A673 (cell line): Measurements from ENCODE around the gene IFI44L. TPM values are rescaled to one million over a fixed set of nuclear protein-coding genes. Genes with fewer than 3 reads are reported as not detected.
A peak's percentile ranks its signal among the peaks of the same experiment; 100 is the strongest.

ENCODE experiments used
- BruUV-seq: library from RNA; stranded (reverse); fragments of 400-500 nt; replicated peaks from 2 replicates; lab custom pipeline; 2021; lab: Mats Ljungman, UMichigan
- CTCF ChIA-PET: fragments of 300-600 bp; sonication (Branson Sonifier 250); formaldehyde crosslinking; loops from one replicate; lab custom pipeline; 2022; ENCODE audit warnings: antibody characterized with exemption; lab: Charles Lee
- POLR2A ChIA-PET: fragments of 300-600 bp; sonication (Branson Sonifier 250); formaldehyde crosslinking; loops from one replicate; lab custom pipeline; 2022; ENCODE audit warnings: antibody characterized with exemption; ENCODE audit not compliant: low non-redundant PET; lab: Charles Lee
- DNase-seq: peaks from one replicate; pipeline ENCODE4 v3.0.0-alpha.2; 2015; ENCODE audit warnings: low spot score
- H3K27ac ChIP-seq: fragments of 200-600 bp; sonication (generic); 2 replicates; pipeline ENCODE4 v1.5.1; 2016; ENCODE audit warnings: mixed run types, low read depth, mild to moderate bottlenecking, mixed read lengths, antibody characterized with exemption, low read length; ENCODE audit not compliant: poor library complexity, severe bottlenecking
- H3K27me3 ChIP-seq: fragments of 200-600 bp; sonication (generic); replicated peaks from 2 replicates; pipeline ENCODE4 v1.6.1; 2017; ENCODE audit warnings: mixed run types, low read depth, mild to moderate bottlenecking, mixed read lengths, antibody characterized with exemption, low read length; ENCODE audit not compliant: insufficient read depth, poor library complexity
- H3K36me3 ChIP-seq: fragments of 200-600 bp; sonication (generic); 2 replicates; pipeline ENCODE4 v1.6.1; 2016; ENCODE audit warnings: mixed run types, mild to moderate bottlenecking, mixed read lengths, antibody characterized with exemption, low read length; ENCODE audit not compliant: insufficient read depth, poor library complexity, severe bottlenecking
- H3K4me1 ChIP-seq: fragments of 200-600 bp; sonication (generic); 2 replicates; pipeline ENCODE4 v1.6.1; 2017; ENCODE audit warnings: mixed run types, mild to moderate bottlenecking, mixed read lengths, antibody characterized with exemption, low read length; ENCODE audit not compliant: insufficient read depth, poor library complexity, severe bottlenecking
- H3K4me3 ChIP-seq: fragments of 200-600 bp; sonication (generic); 2 replicates; pipeline ENCODE4 v1.5.1; 2016; ENCODE audit warnings: low read depth, mixed run types, mild to moderate bottlenecking, mixed read lengths, low read length; ENCODE audit not compliant: poor library complexity, severe bottlenecking
- H3K9me3 ChIP-seq: fragments of 200-600 bp; sonication (generic); 2 replicates; pipeline ENCODE4 v1.6.1; 2016; ENCODE audit warnings: mixed run types, low read depth, mild to moderate bottlenecking, mixed read lengths, antibody characterized with exemption, low read length; ENCODE audit not compliant: poor library complexity, severe bottlenecking
- CTCF ChIP-seq: fragments of 300-800, 200-600 bp; sonication (generic); conservative IDR thresholded peaks from 2 replicates; pipeline ENCODE4 v1.5.1; 2017; ENCODE audit warnings: low read depth, mild to moderate bottlenecking, antibody characterized with exemption, low read length, moderate library complexity, mixed read lengths
- EZH2 ChIP-seq: fragments of 200-600 bp; sonication (generic); IDR thresholded peaks from 2 replicates; pipeline ENCODE4 v1.6.1; 2017; ENCODE audit warnings: borderline replicate concordance, low read depth, mild to moderate bottlenecking, mixed read lengths, antibody characterized with exemption, low read length; ENCODE audit not compliant: poor library complexity, severe bottlenecking
- intact Hi-C: fragments of 100-400 bp; cut with micrococcal nuclease; formaldehyde crosslinking; loops from one replicate; pipeline ENCODE4 v1.10.0; 2022; ENCODE audit not compliant: unreplicated experiment
- total RNA-seq: library from RNA; stranded (reverse); gene quantifications from 2 replicates; pipeline ENCODE4 v1.2.3, GENCODE V29; 2021

The IFI44L gene
- total RNA-seq, 1 experiment from 2014 or later: 7.5 TPM

DNA sequence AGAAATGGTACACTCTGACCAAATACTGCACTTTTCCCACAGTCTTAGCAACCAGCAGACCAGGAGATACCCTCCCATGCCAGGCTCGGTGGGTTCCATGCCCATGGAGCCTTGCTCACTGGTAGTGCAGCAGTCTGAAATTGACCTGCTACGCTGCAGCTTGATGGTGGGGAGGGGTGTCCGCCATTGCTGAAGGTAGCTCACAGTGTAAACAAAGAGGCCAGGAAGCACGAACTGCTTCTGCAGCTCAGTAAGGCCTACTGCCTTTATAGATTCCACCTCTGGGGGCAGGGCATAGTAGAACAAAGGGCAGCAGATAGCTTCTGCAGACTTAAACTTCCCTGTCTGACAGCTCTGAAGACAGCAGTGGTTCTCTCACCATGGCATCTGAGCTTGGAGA is 12.3 kb upstream of the IFI44L start:
- no peak for TF ChIP-seq CTCF
- TF ChIP-seq EZH2: no peak
- Histone ChIP-seq H3K27ac (no peak overlapping the region), H3K4me3 (no peak overlapping the region), H3K9me3 (no peaks in the 10 kb centered on the region), H3K27me3 (no peaks in the 10 kb centered on the region), H3K36me3 (no peaks in the 10 kb centered on the region), H3K4me1 (no peaks in the 10 kb centered on the region)
- intact Hi-C loops: loop anchor here (1.0 to 10.0 kb wide), 3 partner anchors 273 to 478 kb away; no protein-coding TSS in a partner anchor
- ChIA-PET CTCF (interaction anchor here (0.6 to 1.4 kb wide), 3 partner anchors 462 to 477 kb away, joined by 3 to 5 read pairs (median 4); no protein-coding TSS in a partner anchor), POLR2A (no interaction called here)
- no TSS peak for BruUV-seq
- DNase-seq: no peak

- peak; percentile 95 for DNase-seq
- no peaks in the 10 kb centered on the region for H3K9me3 ChIP-seq
- ChIA-PET CTCF (no interaction called here), POLR2A (no interaction called here)
- H3K4me1 ChIP-seq: peaks cover 31% of the 10 kb centered on the region
- H3K4me3 ChIP-seq: no peak overlapping the region
- no peak overlapping the region for H3K27ac ChIP-seq
- no peaks in the 10 kb centered on the region for H3K36me3 ChIP-seq
- no TSS peak for BruUV-seq
- TF ChIP-seq EZH2: no peak
- TF ChIP-seq CTCF: peak; percentile 88
- intact Hi-C loops: loop anchor here (1.0 to 5.0 kb wide), 4 partner anchors 33 to 580 kb away; no protein-coding TSS in a partner anchor
- no peaks in the 10 kb centered on the region for H3K27me3 ChIP-seq
Observed at GRCh38 chr1:78617615-78618026, 2.6 kb upstream of the IFI44L start.

DNA sequence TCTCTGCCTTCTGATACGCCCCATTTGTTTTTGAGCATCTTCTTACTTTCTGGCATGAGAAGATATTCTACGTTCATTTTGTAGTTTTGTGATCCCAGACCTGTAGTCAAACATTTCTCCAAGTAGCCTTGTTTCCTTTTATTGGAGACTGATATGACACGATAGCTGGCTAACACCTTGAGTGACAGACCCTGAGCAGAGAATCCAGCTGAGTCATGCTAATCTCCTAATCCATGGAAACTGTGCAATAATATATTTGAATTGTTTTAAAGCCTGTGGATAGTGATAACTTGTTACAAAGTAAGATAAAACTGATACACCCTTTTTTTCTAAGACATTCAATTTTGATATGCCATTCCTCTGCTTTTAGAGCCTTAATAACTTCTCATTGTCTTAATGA is 1.2 kb upstream of the IFI44L start:
- CTCF ChIA-PET: no interaction called here
- Histone ChIP-seq H3K4me3 (no peak overlapping the region), H3K9me3 (no peaks in the 10 kb centered on the region), H3K27me3 (no peaks in the 10 kb centered on the region), H3K4me1 (peaks cover 31% of the 10 kb centered on the region), H3K27ac (peak overlapping the region; percentile 64), H3K36me3 (no peaks in the 10 kb centered on the region)
- TF ChIP-seq EZH2 (no peak), CTCF (no peak)
- DNase-seq: peak; percentile 32
- intact Hi-C loops: loop anchor here (2.0 to 5.0 kb wide), 3 partner anchors 32 to 578 kb away; no protein-coding TSS in a partner anchor
- POLR2A ChIA-PET: no interaction called here
- no TSS peak for BruUV-seq
